Measurements from ENCODE around the gene CIBAR2.

Gene CIBAR2

GRCh38 chr16:85144026-85144915 lies 32.0 kb upstream of the CIBAR2 start:
- DNase-seq (ENCODE audit: low read depth): no peak

GRCh38 chr16:85142771-85143211 lies 30.5 kb upstream of the CIBAR2 start:
- DNase-seq (ENCODE audit: low read depth): no peak

GRCh38 chr16:85142129-85142513 lies 29.8 kb upstream of the CIBAR2 start:
- DNase-seq (ENCODE audit: low read depth): no peak

GRCh38 chr16:85141491-85142128 lies 29.3 kb upstream of the CIBAR2 start:
- no peak for DNase-seq (ENCODE audit: low read depth)

GRCh38 chr16:85140455-85141012 lies 28.3 kb upstream of the CIBAR2 start:
- DNase-seq (ENCODE audit: low read depth): no peak

- DNase-seq (ENCODE audit: low read depth): no peak
Observed at GRCh38 chr16:85139881-85140339, 27.6 kb upstream of the CIBAR2 start.

GRCh38 chr16:85138825-85139627 lies 26.8 kb upstream of the CIBAR2 start:
- DNase-seq (ENCODE audit: low read depth): no peak

- no peak for DNase-seq (ENCODE audit: low read depth)
Observed at GRCh38 chr16:85138073-85138824, 26.0 kb upstream of the CIBAR2 start.

- DNase-seq (ENCODE audit: low read depth): no peak
Observed at GRCh38 chr16:85137323-85138072, 25.2 kb upstream of the CIBAR2 start.

GRCh38 chr16:85136702-85137322 lies 24.5 kb upstream of the CIBAR2 start:
- DNase-seq (ENCODE audit: low read depth): no peak

GRCh38 chr16:85136213-85136701 lies 24.0 kb upstream of the CIBAR2 start:
- DNase-seq (ENCODE audit: low read depth): no peak

- DNase-seq (ENCODE audit: low read depth): no peak
Observed at GRCh38 chr16:85134789-85135142, 22.5 kb upstream of the CIBAR2 start.

- no peak for DNase-seq (ENCODE audit: low read depth)
Observed at GRCh38 chr16:85134076-85134788, 22.0 kb upstream of the CIBAR2 start.

GRCh38 chr16:85133290-85133599 lies 21.0 kb upstream of the CIBAR2 start:
- DNase-seq (ENCODE audit: low read depth): no peak

- no peak for DNase-seq (ENCODE audit: low read depth)
Observed at GRCh38 chr16:85132456-85133289, 20.4 kb upstream of the CIBAR2 start.

GRCh38 chr16:85130705-85131028 lies 18.4 kb upstream of the CIBAR2 start:
- no peak for DNase-seq (ENCODE audit: low read depth)

GRCh38 chr16:85129876-85130704 lies 17.8 kb upstream of the CIBAR2 start:
- no peak for DNase-seq (ENCODE audit: low read depth)

Measured in stimulated activated CD4-positive, alpha-beta T cell treated with anti-CD3 and anti-CD28 coated beads, Interleukin-2, amount 100 ng/mL, for 4 hours (primary cell).